GM19025 (cell line): ENCODE data around the gene SASH1.
"Not testable (repeated sequence)": the region's sequence is repeated elsewhere in the genome, so short reads cannot be mapped to it uniquely, and the experiment has no call there.

Experiments used
- ATAC-seq: cut with Tn5 transposase; IDR thresholded peaks from one replicate; pipeline ENCODE4 v1.9.1; 2021; ENCODE audit warnings: mild to moderate bottlenecking, low read depth, moderate library complexity; ENCODE audit not compliant: unreplicated experiment

SASH1 gene

GRCh38 chr6:148565930-148566663, 223.5 kb downstream of the SASH1 start:
- ATAC-seq = peak; percentile 64

- ATAC-seq = peak; percentile 45
Measured at GRCh38 chr6:148566664-148567350, 224.2 kb downstream of the SASH1 start.

- ATAC-seq = no peak
Measured at GRCh38 chr6:148570456-148570855, 227.8 kb downstream of the SASH1 start.

- ATAC-seq = no peak
Measured at GRCh38 chr6:148572676-148573335, 230.2 kb downstream of the SASH1 start.

DNA sequence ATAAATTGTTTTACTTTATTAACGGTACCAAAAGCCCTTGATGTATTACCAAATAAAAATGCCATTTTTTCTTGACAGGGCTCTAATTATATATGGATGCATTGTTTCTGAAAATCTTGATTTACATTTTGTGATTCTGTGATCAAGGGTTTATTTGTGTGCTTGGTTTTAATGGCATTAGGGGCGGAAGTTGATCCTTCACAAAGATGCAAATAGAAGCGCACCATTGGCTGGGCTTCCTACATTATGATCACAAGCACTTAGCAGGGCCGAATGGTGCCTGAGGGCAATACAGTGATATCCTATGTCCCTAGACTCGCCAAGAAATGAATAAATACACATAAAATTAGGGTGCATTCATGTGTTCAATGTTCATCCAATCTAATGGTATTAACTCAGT, 231.3 kb downstream of the SASH1 start:
- no peak for ATAC-seq

GRCh38 chr6:148577687-148578488, 235.2 kb downstream of the SASH1 start:
- ATAC-seq = peak; percentile 99

DNA sequence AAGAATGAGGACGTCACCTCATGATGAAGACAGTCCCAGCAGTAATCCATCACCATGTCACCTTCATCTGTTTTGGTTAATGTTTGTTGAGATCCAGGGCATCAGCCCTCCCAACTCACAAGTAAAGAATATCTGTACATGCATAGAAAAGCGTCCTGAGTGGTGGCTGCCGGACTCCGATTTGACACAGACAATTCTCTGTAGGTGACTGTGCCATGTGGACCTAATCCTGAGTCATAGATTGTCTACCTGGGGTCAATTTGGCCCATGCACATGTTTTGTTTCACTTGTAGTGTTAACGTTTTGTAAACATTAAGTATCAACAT, 235.8 kb downstream of the SASH1 start:
- peak; percentile 10 for ATAC-seq

GRCh38 chr6:148578837-148579565, 236.4 kb downstream of the SASH1 start:
- ATAC-seq = no peak

DNA sequence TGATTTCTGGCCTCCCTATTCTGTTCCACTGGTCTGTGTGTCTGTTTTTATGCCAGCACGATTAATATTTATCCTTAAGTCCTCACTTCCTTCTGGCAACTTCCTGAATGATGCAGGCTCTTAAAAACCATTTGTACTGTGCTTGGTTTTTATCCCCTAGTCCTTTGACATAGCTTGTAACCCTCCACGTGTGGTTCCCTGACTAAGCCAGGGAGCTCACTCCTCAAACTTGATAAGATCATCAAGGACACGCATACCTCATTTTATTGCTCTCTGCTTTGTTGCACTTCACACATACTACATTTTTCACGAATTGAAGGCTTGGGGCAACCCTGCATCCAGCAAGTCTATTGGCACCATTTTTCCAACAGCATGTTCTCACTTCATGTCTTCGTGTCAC, 237.8 kb downstream of the SASH1 start:
- ATAC-seq = no peak

DNA sequence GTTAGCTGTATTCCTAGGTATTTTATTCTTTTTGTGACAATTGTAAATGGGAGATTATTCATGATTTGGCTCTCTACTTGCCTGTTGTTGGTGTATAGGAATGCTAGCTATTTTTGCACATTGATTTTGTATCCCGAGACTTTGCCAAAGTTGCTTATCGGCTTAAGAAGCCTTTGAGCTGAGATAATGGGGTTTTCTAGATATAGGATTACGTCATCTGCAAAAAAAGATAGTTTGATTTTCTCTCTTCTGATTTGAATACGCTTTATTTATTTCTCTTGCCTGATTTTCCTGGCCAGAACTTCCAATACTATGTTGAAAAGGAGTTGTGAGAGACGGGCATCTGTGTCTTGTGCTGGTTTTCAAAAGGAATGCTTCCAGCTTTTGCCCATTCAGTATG, 241.0 kb downstream of the SASH1 start:
- no peak for ATAC-seq

GRCh38 chr6:148585641-148586040, 243.0 kb downstream of the SASH1 start:
- not testable (repeated sequence) for ATAC-seq

DNA sequence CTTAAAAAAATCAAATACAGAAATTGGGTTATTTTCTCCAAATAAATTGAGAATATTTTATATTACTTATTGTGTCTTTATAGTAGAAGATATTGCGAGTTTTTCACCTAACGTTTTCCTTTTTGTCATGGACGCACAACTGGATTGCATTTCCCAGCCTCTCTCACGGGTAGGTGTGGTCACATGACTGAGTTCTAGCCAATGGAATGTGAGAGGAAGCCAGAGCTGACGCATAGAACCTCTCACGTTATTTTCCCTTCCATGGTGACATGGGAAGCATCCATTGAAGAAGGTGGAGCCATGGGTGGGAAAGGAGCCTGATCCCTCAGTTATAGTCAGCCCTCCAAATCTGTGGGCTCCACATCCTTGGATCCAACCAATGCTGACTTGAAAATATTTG, 248.2 kb downstream of the SASH1 start:
- no peak for ATAC-seq

DNA sequence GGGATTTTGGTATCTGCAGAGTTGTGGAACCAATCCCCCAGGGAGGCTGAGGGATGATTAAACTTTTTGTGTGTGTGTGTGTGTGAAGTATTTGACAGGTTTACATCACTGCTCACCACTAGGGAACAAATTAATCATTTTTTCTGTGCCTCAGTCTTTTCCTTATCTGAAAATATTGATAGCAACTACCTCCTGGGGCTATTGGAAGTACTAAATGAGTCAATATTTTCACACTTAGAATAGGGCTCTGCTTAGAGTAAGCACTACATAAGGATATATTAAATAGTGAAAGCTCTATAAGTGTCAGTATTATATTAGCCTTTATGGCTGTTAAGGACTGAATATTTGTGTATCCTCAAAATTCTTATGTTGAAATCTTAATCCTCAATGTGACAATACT, 249.0 kb downstream of the SASH1 start:
- ATAC-seq = no peak

DNA sequence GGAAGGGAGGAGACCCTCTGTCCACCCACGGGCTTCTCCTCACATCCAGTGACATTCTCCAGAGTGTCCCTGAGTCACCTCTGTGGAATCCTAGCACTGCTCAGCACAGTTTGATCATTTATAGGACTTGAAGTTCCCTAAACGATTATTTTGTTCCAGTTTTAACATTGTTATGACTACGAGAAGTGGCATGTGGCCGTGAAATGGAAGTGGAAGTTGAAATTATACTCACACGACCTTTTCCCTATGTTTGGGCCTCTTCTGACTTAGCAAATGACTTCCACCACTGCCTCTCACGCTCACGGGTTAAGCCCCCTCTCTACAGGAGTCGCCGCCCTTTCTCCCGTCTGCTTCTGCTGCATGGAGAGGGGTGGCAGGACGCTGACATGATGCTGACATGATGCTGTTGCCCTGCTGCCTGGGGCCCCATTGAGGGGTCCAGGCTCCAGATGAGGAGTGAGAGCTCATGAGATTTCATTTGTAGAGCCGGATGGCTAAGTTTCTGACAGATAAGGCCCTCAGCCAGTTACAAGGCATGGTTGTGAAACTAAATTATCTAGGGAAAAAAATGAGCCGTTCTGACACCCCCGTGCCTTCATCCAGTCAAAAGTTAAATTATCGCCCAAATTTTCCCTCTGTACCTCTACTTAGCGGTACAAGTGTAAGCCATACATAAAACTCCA, 250.6 kb downstream of the SASH1 start:
- no peak for ATAC-seq

GRCh38 chr6:148593813-148594170, 251.2 kb downstream of the SASH1 start:
- no peak for ATAC-seq

DNA sequence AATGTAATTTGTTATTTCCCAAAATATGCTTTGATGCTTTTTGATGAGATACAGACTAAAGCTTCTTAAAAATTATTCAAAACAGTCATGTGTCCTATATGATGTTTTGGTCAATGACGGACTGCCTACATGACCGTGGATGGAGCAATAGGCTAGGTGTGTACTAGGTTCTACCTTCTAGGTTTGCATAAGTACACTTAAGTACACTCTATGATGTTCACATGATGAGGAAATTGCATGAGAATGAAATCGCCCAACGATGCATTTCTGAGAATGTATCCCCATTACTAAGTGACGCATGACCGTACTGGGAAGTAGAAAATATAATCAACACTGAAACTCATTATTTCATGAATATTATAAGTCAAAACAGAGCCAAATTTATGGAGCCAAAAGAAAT, 252.9 kb downstream of the SASH1 start:
- no peak for ATAC-seq

DNA sequence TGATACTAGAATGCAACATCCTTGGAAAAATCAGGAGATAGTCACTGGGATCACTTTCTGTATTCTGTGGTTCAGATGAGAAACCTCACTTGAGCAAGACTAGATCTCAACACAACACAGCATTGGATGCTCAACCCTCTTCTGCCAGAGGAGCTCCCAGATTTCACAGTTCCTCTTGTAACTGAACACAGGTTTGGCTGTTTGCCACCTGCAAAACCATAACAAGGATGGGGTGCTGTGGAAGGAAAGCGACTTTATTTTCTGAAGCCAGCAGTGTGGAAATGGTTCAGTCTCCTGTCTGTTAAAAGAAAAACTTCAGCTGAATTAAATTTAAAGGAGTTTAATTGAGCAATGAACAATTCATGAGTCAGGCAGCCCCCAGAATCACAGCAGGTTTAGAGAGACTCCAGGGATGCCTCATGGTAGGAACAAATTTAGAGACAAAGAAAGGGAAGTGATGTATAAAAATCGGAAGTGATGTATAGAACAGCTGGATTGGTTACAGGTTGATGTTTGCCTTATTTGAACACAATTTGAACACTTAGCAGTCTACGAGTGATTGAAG, 254.3 kb downstream of the SASH1 start:
- no peak for ATAC-seq

DNA sequence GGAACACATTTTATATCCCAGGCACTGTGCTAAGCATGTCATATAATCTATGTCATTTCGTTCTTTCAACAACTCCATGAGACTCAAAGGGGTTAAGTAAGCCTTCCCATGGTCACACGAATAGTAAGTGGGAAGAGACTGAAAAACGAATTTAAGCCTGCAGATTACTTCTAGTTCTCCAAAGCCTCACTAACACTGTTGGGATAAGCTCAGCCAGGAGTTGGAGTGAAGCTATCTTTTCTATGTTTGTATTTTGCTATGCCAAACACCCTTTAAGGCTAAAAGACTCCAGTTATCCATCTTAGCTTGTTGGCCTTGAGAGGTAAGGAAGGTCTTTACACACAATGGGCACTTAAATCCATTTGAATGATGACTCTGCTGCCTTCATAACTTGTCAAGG, 256.1 kb downstream of the SASH1 start:
- ATAC-seq = no peak

- ATAC-seq = no peak
Measured at GRCh38 chr6:148599967-148600426, 257.4 kb downstream of the SASH1 start.
